EL (cell line): ENCODE results near the gene LIN37.
"Not testable (repeated sequence)": the region's sequence is repeated elsewhere in the genome, so short reads cannot be mapped to it uniquely, and the experiment has no call there.

Experiments
- DNase-seq: peaks from one replicate; pipeline ENCODE4 v3.0.0-alpha.2; 2016

Gene LIN37

GRCh38 chr19:35720163-35720524 is 28.2 kb upstream of the LIN37 start:
- no peak for DNase-seq

GRCh38 chr19:35720648-35721047 is 27.7 kb upstream of the LIN37 start:
- no peak for DNase-seq

- no peak for DNase-seq
Observed at GRCh38 chr19:35721374-35721773, 27.0 kb upstream of the LIN37 start.

- no peak for DNase-seq
Observed at GRCh38 chr19:35722461-35722860, 25.9 kb upstream of the LIN37 start.

GRCh38 chr19:35722897-35723296 is 25.5 kb upstream of the LIN37 start:
- no peak for DNase-seq

- DNase-seq, result no peak
Observed at GRCh38 chr19:35723671-35724070, 24.7 kb upstream of the LIN37 start.

GRCh38 chr19:35724132-35724531 is 24.2 kb upstream of the LIN37 start:
- DNase-seq, result not testable (repeated sequence)

- no peak for DNase-seq
Observed at GRCh38 chr19:35724560-35724959, 23.8 kb upstream of the LIN37 start.

GRCh38 chr19:35725216-35725861 is 23.0 kb upstream of the LIN37 start:
- no peak for DNase-seq

GRCh38 chr19:35727053-35727955 is 21.1 kb upstream of the LIN37 start:
- DNase-seq, result no peak

- DNase-seq, result no peak
Observed at GRCh38 chr19:35727956-35728706, 20.2 kb upstream of the LIN37 start.

GRCh38 chr19:35729021-35729420 is 19.4 kb upstream of the LIN37 start:
- no peak for DNase-seq

GRCh38 chr19:35729763-35730162 is 18.6 kb upstream of the LIN37 start:
- no peak for DNase-seq

- DNase-seq, result no peak
Observed at GRCh38 chr19:35730326-35730725, 18.1 kb upstream of the LIN37 start.

GRCh38 chr19:35731353-35731752 is 17.0 kb upstream of the LIN37 start:
- DNase-seq, result no peak

GRCh38 chr19:35731779-35732405 is 16.5 kb upstream of the LIN37 start:
- no peak for DNase-seq

- DNase-seq, result no peak
Observed at GRCh38 chr19:35732540-35733179, 15.7 kb upstream of the LIN37 start.

- DNase-seq, result no peak
Observed at GRCh38 chr19:35733180-35734125, 14.9 kb upstream of the LIN37 start.

- no peak for DNase-seq
Observed at GRCh38 chr19:35734273-35734672, 14.1 kb upstream of the LIN37 start.

- no peak for DNase-seq
Observed at GRCh38 chr19:35734889-35735288, 13.5 kb upstream of the LIN37 start.
